ENCODE results near the gene ADCY1.
A peak's percentile ranks its signal among the peaks of the same experiment; 100 is the strongest.

ADCY1 gene

GRCh38 chr7:45623157-45623556, 49.0 kb downstream of the ADCY1 start:
- Mint-ChIP-seq H3K4me3 (no peak overlapping the region), H3K27ac (no peak overlapping the region), H3K4me1 (no peaks in the 10 kb centered on the region), H3K36me3 (no peaks in the 10 kb centered on the region), H3K9me3 (peaks cover 12% of the 10 kb centered on the region)
- DNase-seq (ENCODE audit: low spot score in 2 of 2): no peak
- no peak for ATAC-seq

- H3K4me1 Mint-ChIP-seq: no peaks in the 10 kb centered on the region
- DNase-seq (ENCODE audit: low spot score in 2 of 2): no peak
- H3K36me3 Mint-ChIP-seq: no peaks in the 10 kb centered on the region
- ATAC-seq: no peak
- no peak overlapping the region for H3K4me3 Mint-ChIP-seq
- peaks cover 11% of the 10 kb centered on the region for H3K9me3 Mint-ChIP-seq
- H3K27ac Mint-ChIP-seq: no peak overlapping the region
Observed at GRCh38 chr7:45623740-45624391, 49.7 kb downstream of the ADCY1 start.

- H3K4me1 Mint-ChIP-seq: no peaks in the 10 kb centered on the region
- H3K27ac Mint-ChIP-seq: no peak overlapping the region
- no peak overlapping the region for H3K4me3 Mint-ChIP-seq
- no peak for DNase-seq (ENCODE audit: low spot score in 2 of 2)
- peaks cover 8% of the 10 kb centered on the region for H3K9me3 Mint-ChIP-seq
- no peaks in the 10 kb centered on the region for H3K36me3 Mint-ChIP-seq
- ATAC-seq: no peak
Observed at GRCh38 chr7:45624392-45624760, 50.2 kb downstream of the ADCY1 start.

- H3K27ac Mint-ChIP-seq: no peak overlapping the region
- H3K4me3 Mint-ChIP-seq: no peak overlapping the region
- no peaks in the 10 kb centered on the region for H3K4me1 Mint-ChIP-seq
- DNase-seq (ENCODE audit: low spot score in 2 of 2): no peak
- ATAC-seq: no peak
- H3K9me3 Mint-ChIP-seq: peaks cover 6% of the 10 kb centered on the region
- no peaks in the 10 kb centered on the region for H3K36me3 Mint-ChIP-seq
Observed at GRCh38 chr7:45625067-45625466, 50.9 kb downstream of the ADCY1 start.

GRCh38 chr7:45625714-45626440, 51.7 kb downstream of the ADCY1 start:
- Mint-ChIP-seq H3K27ac (no peak overlapping the region), H3K4me3 (no peak overlapping the region), H3K9me3 (peaks cover 4% of the 10 kb centered on the region), H3K4me1 (no peaks in the 10 kb centered on the region), H3K36me3 (no peaks in the 10 kb centered on the region)
- ATAC-seq (no peak), DNase-seq (ENCODE audit: low spot score in 2 of 2) (no peak)

GRCh38 chr7:45626441-45627430, 52.6 kb downstream of the ADCY1 start:
- Mint-ChIP-seq H3K27ac (no peak overlapping the region), H3K36me3 (no peaks in the 10 kb centered on the region), H3K4me3 (no peak overlapping the region), H3K9me3 (peaks cover 3% of the 10 kb centered on the region), H3K4me1 (no peaks in the 10 kb centered on the region)
- ATAC-seq (no peak), DNase-seq (ENCODE audit: low spot score in 2 of 2) (no peak)

- Mint-ChIP-seq H3K4me1 (no peaks in the 10 kb centered on the region), H3K9me3 (peaks cover 3% of the 10 kb centered on the region), H3K27ac (no peak overlapping the region), H3K4me3 (no peak overlapping the region), H3K36me3 (no peaks in the 10 kb centered on the region)
- DNase-seq (ENCODE audit: low spot score in 2 of 2): no peak
- peak; percentile 39 for ATAC-seq
Observed at GRCh38 chr7:45627691-45628456, 53.7 kb downstream of the ADCY1 start.

- H3K4me3 Mint-ChIP-seq: no peak overlapping the region
- H3K36me3 Mint-ChIP-seq: no peaks in the 10 kb centered on the region
- DNase-seq (ENCODE audit: low spot score in 2 of 2): no peak
- no peak for ATAC-seq
- peaks cover 3% of the 10 kb centered on the region for H3K9me3 Mint-ChIP-seq
- H3K4me1 Mint-ChIP-seq: no peaks in the 10 kb centered on the region
- H3K27ac Mint-ChIP-seq: no peak overlapping the region
Observed at GRCh38 chr7:45631569-45631968, 57.4 kb downstream of the ADCY1 start.

- H3K9me3 Mint-ChIP-seq: no peaks in the 10 kb centered on the region
- no peaks in the 10 kb centered on the region for H3K36me3 Mint-ChIP-seq
- H3K4me3 Mint-ChIP-seq: no peak overlapping the region
- no peaks in the 10 kb centered on the region for H3K4me1 Mint-ChIP-seq
- no peak overlapping the region for H3K27ac Mint-ChIP-seq
- no peak for ATAC-seq
- no peak for DNase-seq (ENCODE audit: low spot score in 2 of 2)
Observed at GRCh38 chr7:45636733-45637132, 62.6 kb downstream of the ADCY1 start.

- H3K36me3 Mint-ChIP-seq: no peaks in the 10 kb centered on the region
- H3K27ac Mint-ChIP-seq: no peak overlapping the region
- ATAC-seq: no peak
- no peak for DNase-seq (ENCODE audit: low spot score in 2 of 2)
- no peaks in the 10 kb centered on the region for H3K4me1 Mint-ChIP-seq
- H3K4me3 Mint-ChIP-seq: no peak overlapping the region
- no peaks in the 10 kb centered on the region for H3K9me3 Mint-ChIP-seq
Observed at GRCh38 chr7:45638916-45639315, 64.7 kb downstream of the ADCY1 start.

GRCh38 chr7:45642044-45642443, 67.9 kb downstream of the ADCY1 start:
- Mint-ChIP-seq H3K27ac (no peak overlapping the region), H3K4me1 (no peaks in the 10 kb centered on the region), H3K36me3 (no peaks in the 10 kb centered on the region), H3K9me3 (no peaks in the 10 kb centered on the region), H3K4me3 (no peak overlapping the region)
- ATAC-seq (no peak), DNase-seq (ENCODE audit: low spot score in 2 of 2) (no peak)

- Mint-ChIP-seq H3K4me1 (no peaks in the 10 kb centered on the region), H3K9me3 (no peaks in the 10 kb centered on the region), H3K36me3 (no peaks in the 10 kb centered on the region), H3K4me3 (no peak overlapping the region), H3K27ac (no peak overlapping the region)
- ATAC-seq (no peak), DNase-seq (ENCODE audit: low spot score in 2 of 2) (no peak)
Observed at GRCh38 chr7:45643630-45644029, 69.5 kb downstream of the ADCY1 start.

- no peak overlapping the region for H3K27ac Mint-ChIP-seq
- H3K36me3 Mint-ChIP-seq: no peaks in the 10 kb centered on the region
- peak in 1 of 2 donors; percentile 39 for DNase-seq (ENCODE audit: low spot score in 2 of 2)
- H3K4me1 Mint-ChIP-seq: no peaks in the 10 kb centered on the region
- ATAC-seq: no peak
- no peaks in the 10 kb centered on the region for H3K9me3 Mint-ChIP-seq
- no peak overlapping the region for H3K4me3 Mint-ChIP-seq
Observed at GRCh38 chr7:45644237-45644636, 70.1 kb downstream of the ADCY1 start.

GRCh38 chr7:45645141-45645969, 71.2 kb downstream of the ADCY1 start:
- ATAC-seq (no peak), DNase-seq (ENCODE audit: low spot score in 2 of 2) (peak in 1 of 2 donors; percentile 38)
- no peak overlapping the region for H3K27ac Mint-ChIP-seq
- H3K4me3 Mint-ChIP-seq: no peak overlapping the region
- no peaks in the 10 kb centered on the region for H3K36me3 Mint-ChIP-seq
- no peaks in the 10 kb centered on the region for H3K4me1 Mint-ChIP-seq
- no peaks in the 10 kb centered on the region for H3K9me3 Mint-ChIP-seq
